NCI-H146 treated with DMSO at 0.1 percent for 48 hours (cell line): ENCODE measurements around the gene CYP1A2.
"Not testable (repeated sequence)": the region's sequence is repeated elsewhere in the genome, so short reads cannot be mapped to it uniquely, and the experiment has no call there.

Source experiments
- DNase-seq: peaks from one replicate; lab custom pipeline; 2025; ENCODE audit not compliant: unreplicated experiment; lab: John Stamatoyannopoulos, UW

The CYP1A2 gene

GRCh38 chr15:74735305-74735704 lies 13.3 kb upstream of the CYP1A2 start:
- DNase-seq, result no peak

DNA sequence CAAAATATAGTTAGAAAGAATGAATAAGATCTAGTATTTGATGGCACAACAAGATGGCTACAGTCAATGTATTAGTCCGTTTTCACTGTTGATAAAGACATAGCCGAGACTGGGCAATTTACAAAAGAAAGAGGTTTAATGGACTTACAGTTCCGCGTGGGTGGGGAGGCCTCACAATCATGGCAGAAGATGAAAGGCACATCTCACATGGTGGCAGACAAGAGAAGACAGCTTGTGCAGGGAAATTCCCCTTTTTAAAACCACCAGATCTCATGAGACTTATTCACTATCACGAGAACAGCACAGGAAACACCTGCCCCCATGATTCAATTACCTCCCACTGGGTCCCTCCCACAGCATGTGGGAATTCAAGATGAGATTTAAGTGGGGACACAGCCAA lies 10.4 kb upstream of the CYP1A2 start:
- not testable (repeated sequence) for DNase-seq

DNA sequence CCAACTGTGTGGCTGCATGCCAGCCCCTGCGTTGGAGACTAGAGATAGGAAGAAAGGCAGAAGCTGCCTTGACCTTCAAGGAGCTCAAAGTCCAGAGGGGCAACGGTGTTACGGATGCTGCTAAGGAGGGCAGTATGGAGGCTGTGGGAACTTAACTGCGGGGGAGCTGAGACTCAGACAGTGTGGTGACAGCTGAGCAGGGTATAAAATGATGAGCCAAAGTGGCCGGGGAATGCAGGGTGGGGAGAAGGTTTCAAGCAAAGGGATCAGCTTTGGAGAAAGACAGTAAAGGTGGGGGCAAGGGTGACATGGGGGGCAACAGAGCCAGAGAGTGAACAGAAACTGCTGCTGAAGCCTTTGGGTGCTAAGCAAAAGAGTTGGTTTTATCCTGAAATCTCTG lies 6.2 kb upstream of the CYP1A2 start:
- DNase-seq, result no peak

- DNase-seq, result no peak
These were observed 2.3 kb upstream of the CYP1A2 start for GRCh38 chr15:74746389-74746788.

GRCh38 chr15:74749832-74750231 lies 1.2 kb downstream of the CYP1A2 start:
- no peak for DNase-seq

DNA sequence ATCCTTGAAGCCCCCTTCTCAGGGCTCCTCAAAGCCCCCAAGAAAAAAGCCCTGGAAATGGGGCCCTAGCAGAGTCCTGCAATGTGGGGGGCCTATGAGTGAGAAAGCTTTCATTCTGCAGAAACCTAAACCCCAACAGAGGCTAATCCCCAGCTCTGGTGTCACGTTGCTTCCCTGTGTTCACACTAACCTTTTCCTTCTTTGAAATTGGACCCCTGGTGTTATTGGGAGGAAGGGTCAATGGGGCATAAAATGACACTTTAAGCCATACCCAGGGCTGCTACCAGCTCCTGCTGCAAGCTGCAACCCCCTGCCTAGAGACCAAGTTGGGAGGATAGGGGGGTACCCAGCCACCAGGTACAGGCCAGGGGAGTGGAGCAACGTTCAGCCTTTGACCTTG lies 2.1 kb downstream of the CYP1A2 start:
- no peak for DNase-seq

- no peak for DNase-seq
These were observed 3.4 kb downstream of the CYP1A2 start for GRCh38 chr15:74752011-74752410.

DNA sequence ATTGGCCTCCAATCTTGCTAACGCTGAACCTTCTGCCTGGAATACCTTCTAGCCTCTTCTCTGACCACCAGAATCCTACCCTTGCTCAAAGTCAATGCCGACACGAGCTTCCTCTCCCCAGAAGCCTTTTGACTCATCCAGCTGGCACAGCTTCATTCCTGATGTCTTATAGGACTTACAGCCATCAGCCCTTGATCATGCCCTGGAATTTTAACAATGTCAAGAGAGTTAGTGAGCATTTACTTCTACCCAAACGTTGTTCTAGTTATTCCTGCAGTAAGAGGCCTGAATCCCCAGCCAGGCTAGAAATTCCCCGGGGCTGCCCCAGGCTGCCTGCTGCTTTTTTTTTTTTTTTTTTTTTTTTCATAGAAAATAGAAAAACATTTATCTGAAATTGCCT lies 3.9 kb downstream of the CYP1A2 start:
- DNase-seq, result no peak

- DNase-seq, result no peak
These were observed 6.1 kb downstream of the CYP1A2 start for GRCh38 chr15:74754593-74755215.

- DNase-seq, result no peak
These were observed 10.1 kb downstream of the CYP1A2 start for GRCh38 chr15:74758736-74759135.

DNA sequence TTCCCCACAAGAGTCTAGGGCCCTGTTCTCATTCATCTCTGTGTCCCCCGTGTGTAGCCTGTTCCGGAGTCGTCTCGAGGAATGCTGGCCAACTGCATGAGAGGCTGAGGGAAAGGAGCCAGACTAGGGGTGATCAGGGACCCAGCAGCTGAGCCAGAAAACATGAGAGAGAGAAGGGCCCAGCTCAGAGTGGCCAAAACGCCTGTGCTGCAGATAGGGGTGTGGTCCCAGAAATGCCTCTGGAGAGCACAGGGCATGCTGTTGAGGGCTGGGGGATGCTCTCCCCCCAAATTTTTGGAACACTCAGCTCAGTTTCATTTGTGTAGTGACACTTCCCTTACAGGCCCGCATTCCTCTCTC lies 14.1 kb downstream of the CYP1A2 start:
- DNase-seq, result no peak

- no peak for DNase-seq
These were observed 14.8 kb downstream of the CYP1A2 start for GRCh38 chr15:74763416-74763815.

GRCh38 chr15:74767167-74768098 lies 18.8 kb downstream of the CYP1A2 start:
- DNase-seq, result no peak

DNA sequence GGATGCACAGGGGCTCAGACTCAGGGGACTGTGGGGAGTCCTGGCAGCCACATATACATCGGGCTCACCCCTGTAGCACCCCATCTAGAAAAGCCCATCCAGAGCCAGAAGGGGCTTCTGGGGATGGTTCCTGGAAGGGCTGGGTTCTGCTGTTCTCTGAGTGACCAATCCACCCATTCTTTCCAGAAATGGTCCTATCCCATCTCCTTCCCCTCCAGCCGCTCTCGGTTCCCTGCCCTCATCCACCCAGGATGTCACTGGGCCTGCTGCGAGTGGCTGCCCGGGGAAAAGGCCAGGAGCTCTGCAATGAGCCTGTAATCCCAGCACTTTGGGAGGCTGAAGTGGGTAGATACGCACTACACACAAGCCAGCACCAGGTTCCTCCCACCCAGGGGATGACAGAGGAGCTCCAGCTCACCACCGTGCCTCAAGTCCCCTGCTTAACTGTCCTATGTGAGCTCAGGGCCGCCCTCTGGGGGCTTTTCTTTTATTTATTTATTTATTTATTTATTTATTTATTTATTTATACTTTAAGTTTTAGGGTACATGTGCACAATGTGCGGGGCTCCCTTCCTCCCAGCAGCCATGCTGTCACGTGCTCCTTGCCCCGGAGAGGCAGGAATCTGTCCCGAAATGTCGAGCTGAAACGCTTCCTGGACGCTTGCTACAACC lies 19.6 kb downstream of the CYP1A2 start:
- no peak for DNase-seq

DNA sequence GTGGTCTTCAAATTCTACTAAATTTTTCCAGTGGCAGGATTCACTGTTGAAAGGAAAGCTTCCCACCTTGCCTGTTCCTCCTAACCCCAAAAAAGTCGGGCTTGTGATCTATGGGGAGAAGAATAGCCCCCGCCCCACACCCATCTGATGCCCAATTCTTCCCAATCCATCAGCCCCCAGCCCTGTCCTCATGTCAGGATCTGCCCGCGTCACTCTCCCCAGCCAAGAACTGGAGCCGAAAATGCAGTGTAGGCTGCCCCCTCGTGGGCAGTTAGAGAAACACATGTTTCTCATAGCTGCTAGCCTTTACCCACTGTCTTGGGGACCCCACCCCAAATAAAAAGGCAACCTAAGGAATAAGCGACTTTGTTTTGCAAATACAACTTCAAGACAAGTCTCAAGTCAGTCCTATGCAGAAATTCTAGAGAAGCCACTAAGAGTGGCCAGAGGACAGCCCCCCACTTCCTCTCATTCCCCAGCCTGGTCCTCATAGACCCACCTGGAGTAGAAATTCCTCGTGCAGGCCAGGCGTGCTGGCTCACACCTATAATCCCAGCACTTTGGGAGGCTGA lies 20.2 kb downstream of the CYP1A2 start:
- DNase-seq, result no peak

- DNase-seq, result no peak
These were observed 20.9 kb downstream of the CYP1A2 start for GRCh38 chr15:74769463-74770025.

DNA sequence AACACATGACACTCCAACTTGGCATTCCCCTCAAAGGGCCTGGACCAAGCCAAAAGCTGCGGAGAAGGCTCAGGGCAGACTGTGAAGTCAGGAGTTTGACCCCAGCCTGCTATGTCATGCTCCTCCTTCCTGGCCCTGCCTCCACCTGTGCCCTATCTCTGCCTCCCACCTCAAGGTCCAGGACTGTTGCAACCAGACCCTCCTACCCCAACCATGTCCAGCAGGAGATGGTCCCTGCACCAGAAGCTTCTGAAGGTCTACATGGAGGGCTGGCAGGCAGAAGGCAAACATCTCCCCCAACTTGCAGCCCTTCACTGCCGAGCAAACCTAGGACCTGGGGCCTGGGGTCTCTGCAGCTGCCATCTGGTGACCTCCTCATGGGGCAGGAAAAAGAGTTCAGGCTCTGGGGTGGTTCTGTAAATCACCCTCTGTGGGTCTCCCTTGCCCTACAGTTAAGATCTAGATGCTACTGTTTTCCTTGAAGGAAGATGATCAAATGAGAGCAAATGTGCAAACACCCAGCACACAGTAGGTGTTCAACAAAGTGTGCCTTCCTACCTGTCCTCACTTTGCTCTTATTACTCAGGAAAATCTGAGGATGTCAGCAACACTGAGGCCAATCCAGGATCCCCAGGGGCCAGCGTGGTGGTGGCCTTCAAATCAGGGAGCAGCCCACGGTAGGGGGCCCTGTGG lies 21.7 kb downstream of the CYP1A2 start:
- DNase-seq, result no peak

DNA sequence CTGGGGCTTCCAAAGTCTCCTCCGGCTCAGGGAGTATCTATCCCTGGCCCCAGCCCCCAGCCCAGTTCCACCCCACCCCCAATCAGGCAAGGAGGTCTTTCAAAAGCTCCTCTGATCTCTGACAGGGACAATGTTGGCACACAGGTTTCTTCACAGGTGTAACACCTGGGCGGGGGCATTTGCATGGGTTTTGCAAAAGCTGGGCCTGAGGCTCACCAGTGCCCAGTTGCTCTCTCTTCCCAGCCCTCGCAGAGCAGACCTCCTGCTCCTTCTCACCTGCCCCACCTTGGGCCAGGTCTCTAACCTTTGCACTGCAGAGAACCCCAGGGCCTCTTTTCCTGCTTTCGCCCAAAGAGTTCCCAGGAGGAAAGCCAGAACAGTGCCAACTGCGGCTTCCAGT lies 24.7 kb downstream of the CYP1A2 start:
- no peak for DNase-seq

GRCh38 chr15:74773731-74774252 lies 25.1 kb downstream of the CYP1A2 start:
- DNase-seq, result peak; percentile 46

DNA sequence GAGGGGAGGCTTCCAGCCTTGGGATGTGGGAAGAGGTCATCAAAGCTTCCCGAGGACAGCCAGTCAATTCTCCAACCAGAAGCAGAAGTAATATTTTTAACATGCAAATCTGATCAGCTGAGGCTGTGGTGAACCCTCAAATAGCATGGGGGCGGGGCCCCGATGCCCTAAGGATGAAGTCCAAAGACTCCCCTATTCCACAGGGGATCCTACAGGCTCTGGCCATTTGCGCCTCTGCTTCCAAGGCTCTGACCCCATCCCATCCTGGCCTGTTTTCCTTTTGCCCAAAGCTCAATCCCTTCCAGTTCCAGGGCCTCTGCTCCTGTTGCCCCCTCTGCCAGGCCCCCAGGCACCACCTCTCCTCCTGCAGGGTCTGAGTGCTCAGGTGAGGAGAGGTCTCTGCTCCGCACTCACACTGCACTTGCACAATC lies 26.5 kb downstream of the CYP1A2 start:
- DNase-seq, result no peak
